BE2C (cell line): ENCODE data around the gene VSTM4.

Source experiments
- DNase-seq: peaks from one replicate; pipeline ENCODE4 v3.0.0-alpha.2; 2020
- H3K27me3 ChIP-seq: fragments of 250-450 bp; sonication (Bioruptor Pico); 2 replicates; pipeline ENCODE4 v1.5.1; 2020; ENCODE audit warnings: mild to moderate bottlenecking
- H3K36me3 ChIP-seq: fragments of 250-450 bp; sonication (Bioruptor Pico); 2 replicates; pipeline ENCODE4 v1.5.1; 2020; ENCODE audit warnings: mild to moderate bottlenecking
- H3K4me1 ChIP-seq: fragments of 250-450 bp; sonication (Bioruptor Pico); 2 replicates; pipeline ENCODE4 v1.5.1; 2020
- H3K4me3 ChIP-seq: 2 replicates; pipeline ENCODE4 v1.5.1; 2011; ENCODE audit warnings: low read depth, low read length
- H3K9me3 ChIP-seq: fragments of 250-450 bp; sonication (Bioruptor Pico); 2 replicates; pipeline ENCODE4 v1.5.1; 2020
- CTCF ChIP-seq: IDR thresholded peaks from 2 replicates; pipeline ENCODE4 v1.5.1; 2012; ENCODE audit warnings: mild to moderate bottlenecking, low read depth, low read length

The VSTM4 gene

GRCh38 chr10:49129376-49129775 lies 14.1 kb upstream of the VSTM4 start:
- no peaks in the 10 kb centered on the region for H3K27me3 ChIP-seq
- H3K4me1 ChIP-seq: no peaks in the 10 kb centered on the region
- no peak for TF ChIP-seq CTCF
- H3K36me3 ChIP-seq: no peaks in the 10 kb centered on the region
- no peaks in the 10 kb centered on the region for H3K9me3 ChIP-seq
- H3K4me3 ChIP-seq: no peak overlapping the region
- DNase-seq: no peak

GRCh38 chr10:49128854-49129253 lies 13.5 kb upstream of the VSTM4 start:
- Histone ChIP-seq H3K4me1 (no peaks in the 10 kb centered on the region), H3K4me3 (no peak overlapping the region), H3K36me3 (no peaks in the 10 kb centered on the region), H3K27me3 (no peaks in the 10 kb centered on the region), H3K9me3 (no peaks in the 10 kb centered on the region)
- no peak for DNase-seq
- TF ChIP-seq CTCF: no peak

DNA sequence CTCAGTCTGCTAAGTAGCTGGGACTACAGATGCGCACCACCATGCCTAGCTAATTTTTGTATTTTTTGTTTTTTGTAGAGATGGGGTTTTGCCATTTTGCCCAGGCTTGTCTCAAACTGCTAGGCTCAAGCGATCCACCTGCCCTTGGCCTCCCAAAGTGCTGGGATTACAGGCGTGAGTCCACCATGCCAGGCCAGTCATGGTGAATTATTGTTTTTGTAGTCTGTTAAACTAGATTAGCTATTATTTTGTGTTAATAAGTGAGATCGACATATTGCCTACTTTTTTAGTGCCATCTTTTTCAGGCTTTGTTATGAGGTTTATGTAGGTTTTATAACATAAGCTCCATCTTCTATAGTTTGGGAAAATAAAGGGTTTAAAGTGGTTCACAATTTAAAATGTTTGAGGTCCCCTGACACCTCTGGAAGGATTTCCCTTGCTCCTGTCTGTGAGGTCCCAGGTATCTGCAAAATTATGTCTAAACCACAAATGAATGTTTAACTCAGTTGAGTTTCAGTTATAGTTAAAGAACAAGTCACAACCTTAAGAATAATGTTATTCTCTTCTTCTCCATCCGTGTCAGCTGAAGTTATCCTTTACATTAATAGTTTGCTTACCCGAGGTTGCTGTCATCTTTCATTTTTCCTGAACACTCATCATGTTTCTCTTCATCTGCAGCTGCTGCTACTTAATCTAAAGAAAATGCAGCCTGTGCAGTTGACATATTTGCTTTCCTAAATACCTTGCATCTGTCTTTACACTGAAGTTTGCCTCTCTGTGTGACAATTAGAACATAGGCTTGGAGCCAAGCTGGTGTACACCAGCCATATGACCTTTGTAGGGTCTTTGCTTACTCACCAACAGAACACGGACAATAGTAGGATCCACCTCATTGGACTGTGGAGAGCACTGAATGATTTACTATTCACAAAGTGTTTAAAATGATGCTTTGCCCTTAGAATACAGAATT lies 8.9 kb upstream of the VSTM4 start:
- DNase-seq: no peak
- TF ChIP-seq CTCF: no peak

GRCh38 chr10:49120911-49121310 lies 5.6 kb upstream of the VSTM4 start:
- H3K9me3 ChIP-seq: no peaks in the 10 kb centered on the region
- TF ChIP-seq CTCF: no peak
- DNase-seq: no peak
- H3K36me3 ChIP-seq: no peaks in the 10 kb centered on the region
- no peaks in the 10 kb centered on the region for H3K4me1 ChIP-seq
- H3K4me3 ChIP-seq: no peak overlapping the region
- no peaks in the 10 kb centered on the region for H3K27me3 ChIP-seq

More for the DNA sequence above, 8.9 kb upstream of the VSTM4 start:
- H3K27me3 ChIP-seq: no peaks in the 10 kb centered on the region
- no peak overlapping the region for H3K4me3 ChIP-seq
- H3K36me3 ChIP-seq: no peaks in the 10 kb centered on the region
- H3K4me1 ChIP-seq: no peaks in the 10 kb centered on the region
- H3K9me3 ChIP-seq: no peaks in the 10 kb centered on the region

DNA sequence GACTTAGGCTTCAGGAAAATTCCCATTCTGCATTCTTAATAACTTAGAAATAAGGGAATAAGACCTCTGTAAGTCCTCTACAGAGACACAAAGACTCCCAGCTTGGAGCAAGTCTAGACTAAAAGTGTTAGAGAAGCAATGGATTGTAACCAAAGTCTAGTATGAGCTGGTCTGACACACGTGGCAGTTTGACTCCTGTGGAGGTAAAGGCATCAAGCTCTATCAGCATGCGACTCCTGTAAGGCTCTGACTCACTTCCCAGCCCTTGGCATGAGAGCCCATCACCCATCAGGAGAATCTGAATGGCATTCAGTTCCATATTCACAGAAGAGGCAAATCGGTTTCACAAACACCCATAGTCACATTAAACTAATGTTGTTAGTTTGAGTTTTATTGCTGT lies 4.4 kb upstream of the VSTM4 start:
- TF ChIP-seq CTCF: no peak
- Histone ChIP-seq H3K27me3 (peaks cover 3% of the 10 kb centered on the region; the same call in 1 of the 2 replicates), H3K36me3 (no peaks in the 10 kb centered on the region), H3K4me3 (no peak overlapping the region), H3K9me3 (no peaks in the 10 kb centered on the region), H3K4me1 (no peaks in the 10 kb centered on the region)
- DNase-seq: no peak

- Histone ChIP-seq H3K4me3 (no peak overlapping the region), H3K27me3 (peaks cover 5% of the 10 kb centered on the region; the same call in 1 of the 2 replicates), H3K36me3 (no peaks in the 10 kb centered on the region), H3K9me3 (no peaks in the 10 kb centered on the region), H3K4me1 (no peaks in the 10 kb centered on the region)
- DNase-seq: no peak
- TF ChIP-seq CTCF: no peak
These were observed 3.2 kb upstream of the VSTM4 start for GRCh38 chr10:49118430-49119074.
